ENCODE results near the gene SETBP1. TPM values are rescaled to one million over a fixed set of nuclear protein-coding genes. Genes with fewer than 3 reads are reported as not detected.

SETBP1 gene
- polyA plus RNA-seq, 1 donor = 14.8 TPM

DNA sequence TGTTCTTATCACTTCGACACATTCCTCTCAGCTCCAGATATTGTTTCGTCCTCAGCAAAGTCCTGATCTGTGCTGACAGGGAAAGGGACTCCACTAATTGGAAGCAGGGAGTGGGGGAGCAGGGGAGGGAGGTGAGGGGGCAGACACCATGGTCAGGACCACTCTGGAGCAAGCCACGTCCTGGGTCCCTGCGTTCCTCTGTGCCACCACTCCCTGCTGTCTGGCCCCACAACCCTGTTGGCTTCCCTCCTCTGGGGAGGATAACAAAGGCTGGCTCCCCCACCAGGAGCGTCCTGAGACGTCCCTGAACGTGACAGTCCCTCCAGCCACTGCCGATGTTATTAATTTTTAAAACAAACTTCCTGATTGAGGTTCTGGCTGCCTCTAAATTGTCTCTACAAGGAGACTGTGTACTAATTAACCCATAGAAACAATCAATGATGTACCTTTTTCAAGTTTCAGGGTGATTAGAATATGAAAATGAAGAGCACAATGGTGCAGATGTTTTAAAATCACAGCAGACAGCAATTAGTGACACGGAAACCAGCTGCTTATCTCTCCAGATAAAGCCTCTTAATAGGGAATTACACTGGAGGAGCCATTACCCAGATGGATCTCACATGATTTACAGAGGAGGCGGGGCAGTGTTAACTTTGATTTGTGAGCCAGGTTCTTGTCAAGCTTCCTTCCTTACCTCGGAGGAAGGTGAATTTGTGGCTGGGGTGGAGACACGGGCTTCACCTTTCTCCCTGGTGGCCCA, 257.5 kb downstream of the SETBP1 start:
- DNase-seq (ENCODE audit: low read depth) = no peak

DNA sequence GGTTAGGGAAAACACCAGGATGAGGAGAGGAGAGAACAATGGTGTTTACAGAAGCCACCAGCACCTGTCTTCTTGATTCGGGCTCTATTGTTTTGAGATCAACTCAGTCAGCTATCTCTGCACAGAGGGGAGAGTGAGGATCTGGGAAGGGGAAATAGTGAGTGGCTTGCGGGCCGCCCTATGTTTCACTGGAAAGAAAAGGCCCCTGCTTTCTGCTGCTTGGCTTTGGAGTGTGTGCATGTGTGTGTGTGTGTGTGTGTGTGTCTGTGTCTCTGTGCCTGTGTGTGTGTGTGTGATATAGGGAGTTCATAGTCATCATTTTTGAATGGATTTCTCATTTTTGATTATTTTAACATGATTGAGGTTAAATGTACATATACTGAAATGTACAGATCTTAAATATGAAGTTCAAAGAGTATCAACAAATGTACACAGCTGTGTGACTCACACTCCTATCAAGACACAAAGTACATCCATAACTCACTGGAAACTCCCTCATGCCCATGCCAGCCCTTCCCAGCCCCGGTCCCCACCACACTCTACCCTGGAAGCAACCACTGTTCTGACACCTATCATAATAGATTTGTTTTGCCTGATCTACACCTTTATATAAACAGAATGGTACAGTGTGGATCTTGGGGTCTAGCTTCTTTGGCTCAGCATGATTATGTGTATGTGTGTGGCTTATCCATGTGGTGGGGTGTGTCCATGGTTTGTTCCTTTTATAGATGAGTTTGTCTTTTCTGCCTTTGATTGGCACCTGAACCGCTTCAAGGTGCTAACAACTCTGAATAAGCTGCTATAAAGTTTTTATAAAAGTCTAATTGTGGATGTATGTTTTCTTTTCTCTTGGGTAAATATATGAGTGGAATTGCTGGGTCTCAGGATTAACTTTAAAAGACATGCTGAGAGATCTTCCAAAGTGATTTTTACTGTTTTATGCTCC, 258.3 kb downstream of the SETBP1 start:
- no peak for DNase-seq (ENCODE audit: low read depth)

DNA sequence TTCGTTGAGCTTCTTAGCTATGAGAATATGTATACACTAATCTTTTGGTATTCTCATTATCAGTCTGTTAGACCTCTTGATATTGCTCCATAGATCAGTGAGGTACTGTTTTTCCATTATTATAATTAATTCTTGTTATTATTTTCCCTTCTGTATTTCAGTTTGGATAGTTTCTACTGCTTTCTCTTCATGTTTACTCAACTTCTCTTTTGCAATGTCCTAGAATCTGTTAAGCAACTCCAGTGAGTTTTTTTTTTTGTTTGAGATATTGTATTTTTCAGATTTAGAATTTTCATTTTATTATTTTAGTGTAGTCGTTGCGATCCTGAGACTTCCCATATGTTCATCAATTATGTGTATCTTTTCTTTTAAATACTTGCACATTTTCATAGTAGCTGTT, 260.8 kb downstream of the SETBP1 start:
- no peak for DNase-seq (ENCODE audit: low read depth)

DNA sequence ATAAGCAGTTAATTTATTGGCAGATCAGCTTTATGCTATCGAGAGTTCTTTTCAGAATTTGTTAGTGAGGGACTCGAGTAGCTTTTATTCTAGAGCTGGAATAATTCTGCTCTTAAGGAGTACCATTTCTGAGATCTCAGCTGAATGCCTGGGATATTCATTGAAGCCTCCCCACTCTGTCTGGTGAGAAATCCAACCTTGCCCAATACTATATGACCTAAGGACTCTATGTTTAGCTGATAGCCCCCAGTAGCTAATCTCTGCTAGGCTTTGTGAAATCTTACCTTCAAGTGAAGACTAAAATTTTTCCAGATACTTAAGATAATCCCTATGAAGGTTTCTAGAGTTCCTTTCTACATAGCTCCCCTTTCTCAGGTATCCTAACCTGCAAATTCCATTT, 261.4 kb downstream of the SETBP1 start:
- no peak for DNase-seq (ENCODE audit: low read depth)

DNA sequence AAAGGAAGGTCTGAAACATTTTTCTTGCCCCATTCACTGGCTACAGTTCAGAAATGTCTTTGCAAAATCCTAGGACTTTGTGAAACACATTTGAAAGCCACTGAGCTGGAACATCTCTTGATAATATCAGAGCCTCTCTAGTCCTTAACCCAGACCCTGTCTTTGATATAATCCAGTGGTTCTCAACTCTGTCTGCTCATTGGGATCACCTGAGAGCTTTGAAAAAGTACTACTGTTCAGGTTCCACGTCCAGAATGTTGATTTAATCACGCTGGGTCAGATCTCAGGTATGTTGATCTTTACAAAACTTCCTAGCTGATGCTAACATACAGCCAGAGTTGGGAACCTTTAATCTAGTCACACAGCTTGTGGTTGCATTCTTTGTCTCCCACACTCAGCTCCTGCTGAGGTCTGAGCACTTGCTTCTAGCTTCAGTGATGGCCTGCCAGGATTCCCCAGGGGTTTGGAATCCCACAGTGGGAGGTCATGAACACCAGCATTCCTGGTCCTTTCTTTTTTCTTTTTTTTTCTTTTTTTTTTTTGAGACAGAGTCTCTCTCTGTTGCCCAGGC, 262.7 kb downstream of the SETBP1 start:
- DNase-seq (ENCODE audit: low read depth) = no peak

DNA sequence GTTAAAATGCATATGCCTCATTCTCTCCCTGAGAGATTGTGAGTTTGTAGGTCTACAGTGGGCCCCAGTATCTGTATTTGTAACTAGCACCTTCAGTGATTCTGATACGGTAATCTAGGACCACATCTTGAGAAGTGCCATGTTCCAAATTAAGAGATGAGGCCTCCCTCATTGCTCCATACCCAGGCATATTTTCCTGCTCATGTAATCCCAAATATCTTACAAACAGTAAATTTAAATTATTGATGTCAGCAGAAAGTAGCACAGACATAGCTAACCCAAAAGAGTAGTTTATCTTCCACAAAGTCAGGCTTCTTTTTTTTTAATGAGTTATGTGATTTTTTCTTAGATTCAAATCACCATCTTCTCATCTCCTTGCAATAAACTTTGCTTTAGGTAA, 263.8 kb downstream of the SETBP1 start:
- DNase-seq (ENCODE audit: low read depth) = no peak

DNA sequence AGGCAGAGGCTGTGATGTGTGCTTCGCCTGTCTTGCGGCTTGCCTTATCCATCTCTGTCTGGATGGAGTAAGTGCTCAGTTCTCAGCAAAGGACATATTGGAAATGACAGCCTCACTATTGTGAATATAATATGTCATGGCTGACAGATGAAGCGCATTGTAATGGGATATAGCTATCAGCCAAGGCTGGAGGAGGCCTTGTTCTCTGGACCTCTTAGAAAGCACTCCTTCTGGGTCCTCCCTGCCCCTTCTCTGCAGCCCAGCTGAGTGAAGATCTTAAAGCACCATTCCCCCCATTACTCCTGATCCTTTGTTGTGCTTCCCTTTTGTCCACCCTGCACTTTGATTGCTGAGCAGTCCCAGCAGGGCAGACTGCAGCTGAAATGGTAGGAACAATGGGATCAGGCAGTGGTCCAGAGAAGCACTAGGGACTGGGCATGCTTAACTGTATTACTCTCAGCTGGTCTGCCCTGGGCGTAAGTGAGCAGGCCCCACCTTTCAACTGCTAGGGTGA, 265.3 kb downstream of the SETBP1 start:
- no peak for DNase-seq (ENCODE audit: low read depth)

DNA sequence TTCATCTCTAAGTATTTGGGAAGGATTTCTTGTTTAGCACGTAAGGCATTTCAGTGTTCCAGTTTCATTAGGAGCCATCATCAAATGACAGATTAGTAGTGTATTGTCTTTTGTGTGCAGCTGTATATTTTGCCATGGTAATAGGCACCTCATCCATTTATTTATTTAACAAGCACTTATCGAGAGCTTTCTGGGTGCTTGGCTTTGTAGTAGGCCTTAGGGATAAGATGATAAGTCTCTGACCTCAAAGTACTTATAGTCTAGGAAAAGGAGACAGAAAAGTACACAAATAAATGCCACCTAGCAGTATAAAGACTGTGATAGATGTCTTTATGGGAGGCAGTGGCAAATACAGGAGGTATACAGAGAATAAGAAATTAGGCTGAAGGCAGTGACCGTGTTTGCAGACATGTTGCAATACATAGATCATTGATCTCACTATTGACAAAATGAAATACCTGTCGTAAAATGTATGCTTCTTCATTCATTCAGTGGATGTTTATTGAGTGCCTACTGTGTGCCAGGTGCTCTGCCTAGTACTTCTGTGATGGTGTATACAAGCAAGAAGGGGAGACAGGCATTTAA, 265.9 kb downstream of the SETBP1 start:
- no peak for DNase-seq (ENCODE audit: low read depth)

DNA sequence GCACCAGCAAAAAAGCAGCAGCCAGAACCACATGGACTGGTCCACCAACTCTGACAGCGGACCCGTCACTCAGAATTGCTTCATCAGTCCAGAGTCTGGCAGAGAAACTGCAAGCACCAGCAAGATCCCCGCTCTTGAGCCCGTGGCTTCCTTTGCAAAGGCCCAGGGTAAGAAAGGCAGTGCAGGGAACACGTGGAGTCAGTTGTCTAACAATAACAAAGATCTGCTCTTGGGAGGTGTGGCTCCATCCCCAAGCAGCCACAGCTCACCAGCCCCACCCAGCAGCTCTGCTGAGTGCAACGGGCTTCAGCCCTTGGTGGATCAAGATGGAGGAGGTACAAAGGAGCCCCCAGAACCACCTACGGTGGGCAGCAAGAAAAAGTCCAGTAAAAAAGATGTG, 269.3 kb downstream of the SETBP1 start:
- DNase-seq (ENCODE audit: low read depth) = no peak

DNA sequence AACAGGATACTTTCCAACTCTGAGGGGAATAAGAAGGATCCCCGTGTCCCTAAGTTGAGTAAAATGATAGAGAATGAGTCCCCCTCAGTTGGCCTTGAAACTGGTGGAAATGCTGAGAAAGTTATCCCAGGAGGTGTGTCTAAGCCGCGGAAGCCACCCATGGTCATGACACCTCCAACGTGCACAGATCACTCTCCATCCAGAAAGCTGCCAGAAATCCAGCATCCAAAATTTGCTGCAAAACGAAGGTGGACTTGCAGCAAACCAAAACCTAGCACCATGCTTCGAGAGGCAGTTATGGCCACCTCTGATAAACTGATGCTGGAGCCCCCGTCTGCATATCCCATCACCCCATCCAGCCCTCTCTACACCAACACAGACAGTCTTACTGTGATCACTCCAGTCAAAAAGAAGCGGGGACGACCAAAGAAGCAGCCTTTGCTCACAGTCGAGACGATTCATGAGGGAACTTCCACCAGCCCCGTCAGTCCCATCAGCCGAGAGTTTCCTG, 270.1 kb downstream of the SETBP1 start:
- DNase-seq (ENCODE audit: low read depth) = no peak

DNA sequence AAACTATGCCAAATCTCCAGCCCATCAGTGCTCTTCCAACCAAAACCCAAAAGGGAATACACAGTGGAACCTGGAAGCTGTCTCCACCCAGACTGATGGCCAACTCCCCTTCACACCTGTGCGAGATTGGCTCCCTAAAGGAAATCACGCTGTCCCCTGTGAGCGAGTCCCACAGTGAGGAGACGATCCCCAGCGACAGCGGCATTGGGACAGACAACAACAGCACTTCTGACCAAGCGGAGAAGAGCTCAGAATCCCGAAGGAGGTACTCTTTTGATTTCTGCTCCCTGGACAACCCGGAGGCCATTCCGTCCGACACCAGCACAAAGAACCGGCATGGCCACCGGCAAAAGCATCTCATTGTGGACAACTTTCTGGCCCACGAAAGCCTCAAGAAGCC, 271.1 kb downstream of the SETBP1 start:
- DNase-seq (ENCODE audit: low read depth) = no peak

DNA sequence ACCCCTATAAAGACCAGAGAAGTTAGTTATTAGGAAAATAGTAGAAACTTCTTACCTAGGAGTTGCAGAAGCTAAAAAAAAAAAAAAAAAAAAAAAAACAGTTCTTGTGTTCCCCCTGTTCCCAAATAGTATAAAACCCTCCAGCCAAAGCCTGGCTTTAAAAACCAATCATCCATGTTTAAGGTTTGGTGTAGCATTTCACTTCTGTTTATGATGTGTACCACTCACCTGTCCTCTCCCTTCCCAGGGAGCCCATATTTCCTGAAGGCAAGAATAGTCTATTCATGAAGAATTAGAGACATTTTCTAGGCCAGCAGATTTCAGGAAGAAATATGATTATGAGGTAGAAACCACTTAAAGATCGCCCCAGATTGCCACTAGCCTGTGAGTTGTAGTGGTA, 273.6 kb downstream of the SETBP1 start:
- DNase-seq (ENCODE audit: low read depth) = no peak

DNA sequence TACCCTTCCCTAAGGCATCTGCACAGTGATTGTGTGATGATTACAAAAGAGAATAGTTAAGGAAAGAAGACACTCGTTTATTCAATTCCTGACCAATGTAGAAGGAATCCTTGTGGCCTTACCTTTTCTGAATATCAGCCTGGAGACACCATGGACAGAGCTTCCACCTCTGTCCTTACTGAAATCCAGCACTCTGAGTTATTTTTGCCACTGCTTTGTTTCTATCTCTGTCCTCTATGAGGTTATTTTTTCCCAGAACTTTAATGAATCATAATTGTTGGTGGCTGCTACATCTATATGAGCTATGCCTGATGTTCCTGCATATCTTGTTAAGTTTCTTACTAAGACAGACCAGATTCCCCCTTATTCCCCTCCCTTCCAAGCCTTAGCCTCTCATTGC, 275.1 kb downstream of the SETBP1 start:
- no peak for DNase-seq (ENCODE audit: low read depth)

DNA sequence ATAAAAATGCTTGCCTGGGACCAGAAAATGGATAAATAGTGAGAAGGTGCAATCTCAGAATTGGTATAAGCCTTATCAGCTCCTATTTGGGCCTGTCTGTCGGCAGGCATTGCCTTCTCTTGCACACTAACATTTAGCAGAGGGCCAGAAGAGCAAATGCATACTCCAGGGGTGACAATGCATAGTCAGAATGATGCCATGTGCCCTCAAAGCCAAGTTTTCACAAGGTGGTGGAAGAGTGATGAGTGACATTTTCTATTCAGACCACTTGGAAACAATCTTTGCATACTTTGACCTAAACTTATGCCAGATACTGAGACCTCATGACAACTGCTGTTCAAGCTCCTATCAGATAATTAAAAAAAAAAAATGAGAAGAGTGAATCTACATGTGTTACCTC, 276.3 kb downstream of the SETBP1 start:
- no peak for DNase-seq (ENCODE audit: low read depth)

DNA sequence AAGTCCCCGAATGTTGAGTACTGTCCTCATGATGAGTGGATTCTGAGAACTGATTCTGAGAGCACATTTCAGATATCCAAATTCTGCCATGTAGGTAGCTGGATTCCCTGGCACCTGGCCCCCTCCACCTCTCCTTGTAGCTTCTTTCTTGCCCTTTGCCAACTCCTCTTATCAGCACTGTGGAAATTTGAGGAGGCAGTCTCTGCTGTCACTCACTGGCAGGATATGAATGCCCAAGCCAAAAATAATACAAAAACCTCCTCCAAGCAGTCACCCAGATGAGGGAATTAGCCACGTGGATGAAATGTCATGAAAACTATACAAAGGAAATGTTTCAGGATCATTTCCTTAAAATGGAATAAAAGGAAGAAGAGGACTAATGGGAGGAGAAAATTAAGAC, 276.8 kb downstream of the SETBP1 start:
- DNase-seq (ENCODE audit: low read depth) = no peak

DNA sequence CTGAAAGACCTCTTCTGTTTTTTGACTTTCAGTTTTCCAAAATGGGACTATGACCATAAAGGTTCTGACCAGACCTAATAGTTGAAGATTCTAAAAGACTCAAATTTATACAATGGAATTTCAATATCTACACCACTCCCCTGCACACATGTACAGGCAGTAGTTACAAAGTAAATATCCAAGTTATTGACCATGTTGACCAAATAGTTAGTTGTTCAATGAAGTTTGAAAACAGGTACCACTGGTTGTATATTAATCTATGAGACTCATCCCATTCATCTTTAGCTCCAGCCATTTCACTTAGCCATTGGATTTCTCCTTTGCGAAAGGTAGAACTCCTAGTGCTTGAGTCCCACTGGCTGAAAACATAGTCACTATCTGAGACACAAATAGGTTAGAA, 277.4 kb downstream of the SETBP1 start:
- DNase-seq (ENCODE audit: low read depth) = no peak

DNA sequence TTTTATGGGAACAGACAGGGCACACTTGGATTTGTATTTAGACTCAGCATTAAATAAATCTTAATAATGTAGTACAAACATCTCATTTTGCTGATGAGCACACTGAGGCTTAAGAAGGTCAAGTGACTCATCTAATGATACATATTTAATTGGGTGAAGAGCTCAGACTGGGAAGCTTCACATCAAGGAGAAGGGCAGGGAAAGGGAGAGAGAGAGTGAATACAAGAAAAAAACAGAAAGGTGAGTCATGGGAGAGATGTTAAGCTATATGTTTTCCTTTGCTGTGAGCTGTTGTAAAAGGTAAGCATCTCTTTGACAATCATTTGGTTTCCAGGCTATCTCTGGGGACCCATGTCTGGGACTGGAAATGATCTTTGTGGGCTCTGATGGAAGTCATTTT, 277.8 kb downstream of the SETBP1 start:
- no peak for DNase-seq (ENCODE audit: low read depth)

DNA sequence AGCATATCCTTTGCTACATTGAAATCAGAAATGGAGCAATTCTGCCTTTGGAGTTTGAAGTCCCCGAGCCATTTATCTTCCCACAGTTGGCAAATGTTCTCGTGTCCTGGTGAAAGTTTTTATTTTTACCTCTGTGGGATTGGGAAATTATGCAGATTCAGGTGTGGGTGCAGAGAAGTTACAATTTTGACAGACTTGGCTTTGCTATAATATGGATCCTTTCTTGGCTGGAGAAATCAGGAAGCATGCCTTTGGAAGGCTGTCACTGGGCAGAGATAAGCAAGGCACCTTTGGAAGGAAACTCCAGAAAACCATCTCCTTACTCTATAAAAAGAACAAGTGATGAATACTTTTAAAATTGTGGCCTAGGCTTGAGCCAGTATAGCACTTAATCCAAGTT, 278.3 kb downstream of the SETBP1 start:
- DNase-seq (ENCODE audit: low read depth) = no peak

DNA sequence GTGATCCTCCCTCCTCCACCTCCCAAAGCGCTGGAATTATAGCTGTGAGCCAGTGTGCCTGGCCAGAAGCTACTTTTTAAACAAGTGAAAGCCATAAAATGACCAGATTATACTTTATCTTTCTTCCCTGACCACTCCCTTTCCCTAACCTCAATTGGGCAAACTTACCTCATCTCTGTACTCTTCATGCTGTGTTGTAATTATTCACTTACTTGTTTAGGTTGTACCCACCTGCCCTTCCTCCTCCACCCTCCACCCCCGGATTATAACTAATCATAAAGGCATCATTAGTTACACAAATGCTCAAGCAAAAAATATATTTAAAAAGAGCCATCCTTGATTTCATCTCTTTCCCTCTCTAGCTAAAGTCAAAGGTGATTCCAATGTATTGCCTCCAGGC, 279.9 kb downstream of the SETBP1 start:
- no peak for DNase-seq (ENCODE audit: low read depth)

DNA sequence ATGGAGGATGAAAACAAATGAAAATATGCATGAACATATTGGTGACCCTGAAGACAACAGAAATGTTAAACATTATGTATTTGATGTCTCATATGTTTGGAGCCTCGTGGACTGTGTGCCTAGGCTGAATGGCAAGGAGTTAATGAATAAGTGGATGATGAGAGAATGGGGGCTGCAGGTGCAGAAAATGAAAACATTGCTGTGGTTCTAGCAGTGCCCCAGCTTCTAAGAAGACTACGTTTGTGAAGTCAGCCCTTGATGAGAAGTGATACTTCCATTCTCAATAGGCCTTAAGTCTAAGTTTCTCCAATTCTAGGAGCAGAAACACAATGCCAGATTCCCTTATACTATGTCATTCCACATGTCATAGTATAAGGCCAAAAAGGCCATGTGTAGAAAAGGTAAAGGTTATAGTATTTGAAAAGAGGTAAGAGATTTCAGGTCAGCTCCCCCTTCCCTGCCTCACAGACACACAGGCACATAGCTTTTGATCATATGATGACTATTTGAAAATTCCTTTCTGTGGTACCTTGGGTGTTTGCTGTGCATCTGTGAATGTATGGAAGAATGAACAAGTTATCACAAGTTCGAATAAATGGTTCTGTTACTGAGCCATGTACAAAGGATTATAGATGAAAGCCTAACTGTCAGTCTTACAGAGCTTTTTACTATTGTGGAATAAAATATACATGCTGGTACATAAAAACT, 280.8 kb downstream of the SETBP1 start:
- DNase-seq (ENCODE audit: low read depth) = no peak

DNA sequence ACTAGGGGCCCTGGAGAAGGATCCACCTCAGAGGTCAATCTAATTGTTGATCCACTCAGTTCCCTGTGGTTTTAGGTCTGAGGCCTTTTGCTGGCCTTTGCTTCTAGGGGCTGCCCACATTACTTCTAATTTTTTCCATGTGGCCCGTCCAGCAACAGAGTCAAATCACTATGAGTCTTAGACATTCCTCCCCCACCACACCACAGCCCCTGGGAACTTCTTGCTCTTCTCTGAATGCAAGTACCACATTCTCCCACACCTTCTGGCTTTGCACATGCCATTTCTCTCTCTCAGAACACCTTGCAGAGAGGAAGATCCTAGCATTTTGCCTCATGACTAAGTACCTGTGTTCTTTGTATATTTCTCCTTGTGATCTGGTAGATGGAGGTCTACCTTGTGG, 286.9 kb downstream of the SETBP1 start:
- no peak for DNase-seq (ENCODE audit: low read depth)

Data from forelimb muscle (tissue), 1 donor.